ENCODE data around the gene RP2.

DNA sequence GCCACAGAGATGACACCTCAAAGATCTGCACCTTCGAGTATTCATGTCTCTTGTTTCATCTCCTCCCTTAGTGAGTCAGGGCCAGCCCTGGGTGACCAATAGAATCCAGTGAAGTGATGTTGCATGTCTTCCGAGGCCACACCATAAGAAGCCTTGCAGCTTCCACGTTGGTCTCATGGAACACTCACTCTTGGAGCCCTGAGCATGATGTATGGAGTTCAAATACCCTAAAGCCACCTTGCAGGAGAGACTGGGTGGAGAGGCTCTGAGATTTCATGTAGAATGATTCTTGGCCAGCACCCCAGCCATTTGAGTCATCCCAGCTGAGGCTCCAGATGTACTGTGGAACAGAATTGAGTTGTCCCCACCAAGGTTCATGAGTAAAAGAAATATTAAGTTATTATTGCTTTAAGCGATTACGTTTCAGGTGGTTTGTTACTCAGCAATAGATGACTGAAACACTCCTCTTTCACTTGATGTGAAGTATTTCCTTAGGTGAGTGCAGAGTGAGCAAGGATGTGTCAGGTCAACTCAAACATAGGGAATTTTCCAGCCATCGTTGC is 5.0 kb upstream of the RP2 start:
- TF ChIP-seq POLR2A (IDR thresholded peaks at IDR 0.05) (no peak), EP300 (IDR thresholded peaks at IDR 0.05) (no peak)
- TF ChIP-seq, protein P1, sequence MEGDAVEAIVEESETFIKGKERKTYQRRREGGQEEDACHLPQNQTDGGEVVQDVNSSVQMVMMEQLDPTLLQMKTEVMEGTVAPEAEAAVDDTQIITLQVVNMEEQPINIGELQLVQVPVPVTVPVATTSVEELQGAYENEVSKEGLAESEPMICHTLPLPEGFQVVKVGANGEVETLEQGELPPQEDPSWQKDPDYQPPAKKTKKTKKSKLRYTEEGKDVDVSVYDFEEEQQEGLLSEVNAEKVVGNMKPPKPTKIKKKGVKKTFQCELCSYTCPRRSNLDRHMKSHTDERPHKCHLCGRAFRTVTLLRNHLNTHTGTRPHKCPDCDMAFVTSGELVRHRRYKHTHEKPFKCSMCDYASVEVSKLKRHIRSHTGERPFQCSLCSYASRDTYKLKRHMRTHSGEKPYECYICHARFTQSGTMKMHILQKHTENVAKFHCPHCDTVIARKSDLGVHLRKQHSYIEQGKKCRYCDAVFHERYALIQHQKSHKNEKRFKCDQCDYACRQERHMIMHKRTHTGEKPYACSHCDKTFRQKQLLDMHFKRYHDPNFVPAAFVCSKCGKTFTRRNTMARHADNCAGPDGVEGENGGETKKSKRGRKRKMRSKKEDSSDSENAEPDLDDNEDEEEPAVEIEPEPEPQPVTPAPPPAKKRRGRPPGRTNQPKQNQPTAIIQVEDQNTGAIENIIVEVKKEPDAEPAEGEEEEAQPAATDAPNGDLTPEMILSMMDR (IDR thresholded peaks at IDR 0.05), result no peak
